Gastroesophageal sphincter (tissue), 4 donors: ENCODE results near the gene FOXD2. TPM values are rescaled to one million over a fixed set of nuclear protein-coding genes. Genes with fewer than 3 reads are reported as not detected.
A peak's percentile ranks its signal among the peaks of the same experiment; 100 is the strongest.

Source experiments
- ATAC-seq: fragments of 150-250 bp; one replicate; pipeline ENCODE4 v1.9.1; 2016; ENCODE audit warnings: mild to moderate bottlenecking, moderate library complexity
- H3K27ac ChIP-seq, 4 donors: fragments of 200-600 bp; sonication (generic) in 3 of 4; 1 replicate in 3 of 4; 2 replicates in 1 of 4; pipeline ENCODE4 v1.5.1; 2016 to 2019
- H3K27me3 ChIP-seq: fragments of 200-600 bp; sonication (generic); one replicate; pipeline ENCODE4 v1.5.1; 2019
- H3K36me3 ChIP-seq, 2 donors: fragments of 200-600 bp; sonication (generic); one replicate each; pipeline ENCODE4 v1.5.1; 2019; ENCODE audit warnings: control low read depth in 1 of 2
- H3K4me1 ChIP-seq, 3 donors: fragments of 200-600 bp; sonication (generic); 1 replicate in 2 of 3; 2 replicates in 1 of 3; pipeline ENCODE4 v1.5.1; 2016 to 2019; ENCODE audit warnings: control low read depth in 2 of 3
- H3K4me3 ChIP-seq, 2 donors: fragments of 200-600 bp; sonication (generic); one replicate each; pipeline ENCODE4 v1.5.1; 2019; ENCODE audit warnings: mild to moderate bottlenecking in 1 of 2, moderate library complexity in 1 of 2
- H3K9me3 ChIP-seq, 3 donors: fragments of 200-600 bp; sonication (generic); one replicate each; pipeline ENCODE4 v1.5.1; 2017 to 2019; ENCODE audit warnings: control low read depth in 2 of 3
- CTCF ChIP-seq, 4 experiments: fragments of 200-600 bp in 2 of 4; fragments of 450-650 bp in 2 of 4; sonication (generic) in 1 of 4; IDR thresholded peaks; one replicate each; pipeline ENCODE4 v1.5.1; 2017 to 2019; ENCODE audit warnings: antibody characterized with exemption in 4 of 4, mild to moderate bottlenecking in 2 of 4, moderate library complexity in 2 of 4
- EP300 ChIP-seq: sonication (generic); formaldehyde crosslinking; IDR thresholded peaks from one replicate; pipeline ENCODE4 v1.6.1; 2017; ENCODE audit warnings: antibody characterized with exemption, mild to moderate bottlenecking
- POLR2A ChIP-seq, 2 donors: fragments of 450-650 bp; IDR thresholded peaks; one replicate each; pipeline ENCODE4 v1.6.1; 2017; ENCODE audit warnings: antibody characterized with exemption in 2 of 2, mild to moderate bottlenecking in 2 of 2, moderate library complexity in 1 of 2
- POLR2AphosphoS5 ChIP-seq: sonication (generic); formaldehyde crosslinking; IDR thresholded peaks from one replicate; pipeline ENCODE4 v1.6.1; 2017; ENCODE audit warnings: antibody characterized with exemption
- WGBS, 2 donors: methylation state at CpG; one replicate each; pipeline ENCODE4 v1.1.5; 2018; ENCODE audit warnings: low coverage in 1 of 2; 5-methylcytosine and 5-hydroxymethylcytosine counted together
- total RNA-seq, 4 donors: library from RNA; depleted of rRNA; stranded (reverse); fragments of >200 nt; gene quantifications; one replicate each; pipeline ENCODE4 v1.1.0, GENCODE V29; 2016

FOXD2 gene
- total RNA-seq, 4 donors from 2014 or later = 0.04 to 0.81 (median 0.57) TPM

GRCh38 chr1:47432071-47433036, 5.5 kb upstream of the FOXD2 start:
- Histone ChIP-seq H3K4me1 (peaks cover 0 to 50% (median 27%) of the 10 kb centered on the region in 3 donors), H3K4me3 (peak overlapping the region in 1 of 2 donors; percentile 6), H3K36me3 (no peaks in the 10 kb centered on the region), H3K9me3 (no peaks in the 10 kb centered on the region), H3K27ac (no peak overlapping the region), H3K27me3 (peaks cover 100% of the 10 kb centered on the region)
- WGBS, 2 donors = 3 to 8% methylated on average over 12 to 15 of the region's 32 CpGs
- TF ChIP-seq CTCF (IDR thresholded peaks at IDR 0.05) (peak in 3 of 4 experiments; percentile 55 to 79 (median 72)), EP300 (no peak), POLR2A (IDR thresholded peaks at IDR 0.05) (no peak), POLR2AphosphoS5 (no peak)
- peak; percentile 60 for ATAC-seq

- TF ChIP-seq POLR2AphosphoS5 = no peak
- no peak for TF ChIP-seq CTCF (IDR thresholded peaks at IDR 0.05)
- no peak for TF ChIP-seq POLR2A (IDR thresholded peaks at IDR 0.05)
- TF ChIP-seq EP300 = no peak
- Histone ChIP-seq H3K27ac (no peak overlapping the region), H3K36me3 (no peaks in the 10 kb centered on the region), H3K27me3 (peaks cover 100% of the 10 kb centered on the region), H3K4me3 (peak overlapping the region in 1 of 2 donors; percentile 6), H3K4me1 (peaks cover 0 to 56% (median 27%) of the 10 kb centered on the region in 3 donors), H3K9me3 (no peaks in the 10 kb centered on the region)
- no peak for ATAC-seq
- 30 to 40% methylated on average over 1 to 2 of the region's 17 CpGs for WGBS, 2 donors
Observed at GRCh38 chr1:47433037-47433421, 4.8 kb upstream of the FOXD2 start.

- TF ChIP-seq POLR2A (IDR thresholded peaks at IDR 0.05) (no peak), CTCF (IDR thresholded peaks at IDR 0.05) (no peak), POLR2AphosphoS5 (no peak), EP300 (no peak)
- Histone ChIP-seq H3K9me3 (no peaks in the 10 kb centered on the region), H3K27me3 (peaks cover 99% of the 10 kb centered on the region), H3K27ac (no peak overlapping the region), H3K4me3 (peak overlapping the region in 1 of 2 donors; percentile 31), H3K36me3 (no peaks in the 10 kb centered on the region), H3K4me1 (peaks cover 0 to 61% (median 27%) of the 10 kb centered on the region in 3 donors)
- ATAC-seq = no peak
- 25% methylated on average over 7 of the region's 30 CpGs; no CpG with 5 or more reads in 1 of the 2 donors for WGBS, 2 donors
Observed at GRCh38 chr1:47433477-47434050, 4.3 kb upstream of the FOXD2 start.

- peak in 1 of 4 experiments; percentile 13 for TF ChIP-seq CTCF (IDR thresholded peaks at IDR 0.05)
- no peak for TF ChIP-seq POLR2A (IDR thresholded peaks at IDR 0.05)
- peak; percentile 30 for TF ChIP-seq POLR2AphosphoS5
- no peak for ATAC-seq
- WGBS, 2 donors = 0 to 2% methylated on average over 7 to 25 of the region's 51 CpGs
- H3K27ac ChIP-seq = no peak overlapping the region
- peaks cover 99% of the 10 kb centered on the region for H3K27me3 ChIP-seq
- H3K4me3 ChIP-seq = peak overlapping the region in 1 of 2 donors; percentile 31
- no peaks in the 10 kb centered on the region for H3K9me3 ChIP-seq
- H3K36me3 ChIP-seq = no peaks in the 10 kb centered on the region
- H3K4me1 ChIP-seq = peaks cover 0 to 68% (median 27%) of the 10 kb centered on the region in 3 donors
Observed at GRCh38 chr1:47434051-47434842, 3.6 kb upstream of the FOXD2 start.
